ENCODE measurements around the gene TAS1R1. TPM values are rescaled to one million over a fixed set of nuclear protein-coding genes. Genes with fewer than 3 reads are reported as not detected.

Gene TAS1R1
- total and polyA plus RNA-seq, 10 of the 15 experiments (the other 5 are each of a cell fraction or from before 2014, with no cell fraction given): 0.03 to 0.06 (median 0.04) TPM; not detected in 7

DNA sequence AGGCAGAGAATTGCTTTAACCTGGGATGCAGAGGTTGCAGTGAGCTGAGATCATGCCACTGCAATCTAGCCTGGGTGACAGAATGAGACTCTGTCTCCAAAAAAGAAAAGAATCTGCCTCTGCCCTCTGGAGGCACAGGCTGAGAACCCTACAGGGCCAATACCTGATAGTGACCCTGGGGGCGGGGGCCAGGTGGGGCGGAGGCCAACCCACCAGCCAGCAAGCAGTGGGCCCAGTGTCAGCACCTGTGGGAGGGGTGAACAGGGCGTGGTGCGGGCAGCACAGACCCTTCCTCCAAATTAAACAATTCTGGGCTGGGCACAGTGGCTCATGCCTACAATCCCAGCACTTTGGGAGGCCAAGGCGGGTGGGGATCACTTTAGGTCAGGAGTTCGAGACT, 44.6 kb upstream of the TAS1R1 start (continued):
- TF ChIP-seq IKZF2 (IDR thresholded peaks at IDR 0.05): no peak

DNA sequence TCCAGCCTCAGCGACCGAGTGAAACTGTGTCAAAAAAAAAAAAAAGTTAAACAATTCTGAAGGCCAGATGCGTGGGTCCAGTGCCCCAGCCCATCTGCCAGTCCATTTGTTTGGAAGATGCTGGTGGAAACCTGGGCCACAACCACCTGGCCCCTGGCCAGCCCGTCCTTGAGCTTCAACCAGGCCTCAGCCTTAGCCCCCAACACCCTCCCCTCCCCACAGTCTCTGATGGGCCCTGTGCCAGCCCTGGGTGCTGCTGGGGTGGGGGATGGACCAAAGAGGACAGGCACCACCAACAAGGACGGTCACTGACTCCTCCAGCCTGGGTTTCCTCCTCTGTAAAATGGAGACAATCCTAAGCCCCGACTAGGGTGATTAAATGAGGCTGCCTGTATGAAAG, 44.1 kb upstream of the TAS1R1 start:
- in situ Hi-C loops (cut with MboI) (no loop called here), intact Hi-C loops (cut with micrococcal nuclease; ENCODE audit: unreplicated experiment) (no loop called here)
- Histone ChIP-seq H2AFZ (ENCODE audit: control insufficient read depth, low read depth, low read length) (no peak overlapping the region), H3K27ac (ENCODE audit: control insufficient read depth, insufficient read depth) (no peak overlapping the region), H3K4me1 (ENCODE audit: control insufficient read depth, insufficient read depth, low read length) (no peaks in the 10 kb centered on the region), H3K4me2 (ENCODE audit: control insufficient read depth, insufficient read depth) (no peak overlapping the region), H3K36me3 (ENCODE audit: control insufficient read depth in 2 of 2, insufficient read depth in 2 of 2, low read length in 1 of 2) (no peaks in the 10 kb centered on the region), H3K4me3 (no peak overlapping the region), H3K9ac (ENCODE audit: control insufficient read depth, insufficient read depth, low read length) (no peak overlapping the region), H3K79me2 (ENCODE audit: control insufficient read depth, insufficient read depth, low read length) (no peaks in the 10 kb centered on the region), H4K20me1 (ENCODE audit: control insufficient read depth, insufficient read depth) (no peaks in the 10 kb centered on the region), H3K9me3 (replicated peaks; ENCODE audit: control insufficient read depth, insufficient read depth, low read length) (no peaks in the 10 kb centered on the region), H3K27me3 (replicated peaks in 1 of 2; ENCODE audit: control insufficient read depth in 2 of 2, insufficient read depth in 2 of 2, low read length in 1 of 2) (no peaks in the 10 kb centered on the region; a peak in 1 of 4 replicates)
- CTCF ChIA-PET: no interaction called here
- SMC1A ChIA-PET (ENCODE audit: uncharacterized antibody, unreplicated experiment): no interaction called here
- ATAC-seq (no peak), DNase-seq (ENCODE audit: low read depth, low spot score) (no peak), FAIRE-seq (no peak)
- 34% methylated on average over 6 of the region's 6 CpGs for WGBS (ENCODE audit: insufficient coverage, insufficient replicate concordance, low lambda C conversion rate, missing lambda C conversion rate)
- no TSS peak for BruUV-seq (replicated peaks)
- POLR2A ChIA-PET: no interaction called here
- RAD21 ChIA-PET (ENCODE audit: unreplicated experiment): no interaction called here
- TF ChIP-seq ZNF24 (IDR thresholded peaks at IDR 0.05) (no peak), RUNX3 (IDR thresholded peaks at IDR 0.05; ENCODE audit: low read length) (no peak), PAX8 (IDR thresholded peaks at IDR 0.05) (no peak), HCFC1 (IDR thresholded peaks at IDR 0.05; ENCODE audit: low read length) (no peak), EP300 (IDR thresholded peaks at IDR 0.05; ENCODE audit: borderline replicate concordance in 1 of 2, control insufficient read depth in 1 of 2, low read depth in 2 of 2, low read length in 2 of 2) (no peak)
- TF ChIP-seq, protein P1, sequence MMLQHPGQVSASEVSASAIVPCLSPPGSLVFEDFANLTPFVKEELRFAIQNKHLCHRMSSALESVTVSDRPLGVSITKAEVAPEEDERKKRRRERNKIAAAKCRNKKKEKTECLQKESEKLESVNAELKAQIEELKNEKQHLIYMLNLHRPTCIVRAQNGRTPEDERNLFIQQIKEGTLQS (IDR thresholded peaks at IDR 0.05; ENCODE audit: borderline replicate concordance, extremely low read depth, low read depth, low read length): no peak

Measured in GM12878 (cell line).